Measurements from ENCODE around the gene CASTOR2.

CASTOR2 gene

DNA sequence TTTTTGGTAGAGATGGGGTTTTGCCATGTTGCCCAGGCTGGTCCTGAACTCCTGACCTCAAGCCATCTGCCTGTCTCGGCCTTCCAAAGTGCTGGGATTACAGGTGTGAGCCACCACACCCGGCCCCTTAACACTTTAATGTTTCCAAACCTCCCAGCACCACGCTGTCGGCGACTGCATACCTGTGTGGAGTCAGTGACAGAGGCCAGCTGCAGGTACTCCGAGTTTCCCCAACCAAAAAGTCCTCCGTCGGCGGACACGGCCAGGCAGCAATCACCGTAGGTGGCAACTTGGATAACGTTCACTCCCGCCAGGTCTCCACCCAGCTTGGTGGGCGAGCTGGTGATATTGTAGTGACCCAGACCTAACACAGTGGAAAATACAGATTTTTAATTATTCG is 93.9 kb downstream of the CASTOR2 start:
- Histone ChIP-seq H3K4me3 (IDR thresholded peaks at IDR 0.05; ENCODE audit: insufficient read depth, low read depth, low read length) (no peak overlapping the region), H2AFZ (ENCODE audit: low read depth) (no peak overlapping the region), H3K79me2 (ENCODE audit: insufficient read depth, low read depth) (no peaks in the 10 kb centered on the region), H4K20me1 (ENCODE audit: insufficient read depth) (no peaks in the 10 kb centered on the region), H3K4me1 (ENCODE audit: low read depth, poor library complexity, severe bottlenecking) (peaks cover 15% of the 10 kb centered on the region), H3K36me3 (ENCODE audit: insufficient read depth) (peaks cover 22% of the 10 kb centered on the region; the same call in 1 of the 2 replicates), H3K27me3 (ENCODE audit: insufficient read depth, low read depth) (no peaks in the 10 kb centered on the region), H3K27ac (no peak overlapping the region), H3K4me2 (no peak overlapping the region), H3K9ac (no peak overlapping the region)
- TF ChIP-seq, protein P1, sequence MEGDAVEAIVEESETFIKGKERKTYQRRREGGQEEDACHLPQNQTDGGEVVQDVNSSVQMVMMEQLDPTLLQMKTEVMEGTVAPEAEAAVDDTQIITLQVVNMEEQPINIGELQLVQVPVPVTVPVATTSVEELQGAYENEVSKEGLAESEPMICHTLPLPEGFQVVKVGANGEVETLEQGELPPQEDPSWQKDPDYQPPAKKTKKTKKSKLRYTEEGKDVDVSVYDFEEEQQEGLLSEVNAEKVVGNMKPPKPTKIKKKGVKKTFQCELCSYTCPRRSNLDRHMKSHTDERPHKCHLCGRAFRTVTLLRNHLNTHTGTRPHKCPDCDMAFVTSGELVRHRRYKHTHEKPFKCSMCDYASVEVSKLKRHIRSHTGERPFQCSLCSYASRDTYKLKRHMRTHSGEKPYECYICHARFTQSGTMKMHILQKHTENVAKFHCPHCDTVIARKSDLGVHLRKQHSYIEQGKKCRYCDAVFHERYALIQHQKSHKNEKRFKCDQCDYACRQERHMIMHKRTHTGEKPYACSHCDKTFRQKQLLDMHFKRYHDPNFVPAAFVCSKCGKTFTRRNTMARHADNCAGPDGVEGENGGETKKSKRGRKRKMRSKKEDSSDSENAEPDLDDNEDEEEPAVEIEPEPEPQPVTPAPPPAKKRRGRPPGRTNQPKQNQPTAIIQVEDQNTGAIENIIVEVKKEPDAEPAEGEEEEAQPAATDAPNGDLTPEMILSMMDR (conservative IDR thresholded peaks at IDR 0.05; ENCODE audit: low read depth, low read length): no peak

DNA sequence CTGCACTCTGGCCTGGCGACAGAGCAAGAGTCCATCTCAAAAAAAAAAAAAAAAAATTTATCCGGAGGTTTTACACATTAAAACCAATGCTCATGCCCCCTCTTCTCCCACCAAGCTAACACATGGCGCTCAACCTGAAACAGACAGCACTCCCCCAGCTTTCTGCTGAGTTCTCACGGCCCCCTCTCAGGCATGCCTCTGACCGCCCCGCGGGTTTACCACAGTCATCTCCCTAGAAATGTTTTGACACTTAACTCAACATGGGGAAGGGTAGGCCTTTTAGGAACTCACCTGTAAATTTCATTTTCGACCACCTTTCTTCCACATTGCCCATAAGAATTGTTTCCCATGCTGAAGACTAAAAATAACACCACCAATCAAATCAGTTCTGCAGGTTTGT is 99.8 kb downstream of the CASTOR2 start:
- TF ChIP-seq, protein P1 (conservative IDR thresholded peaks at IDR 0.05; ENCODE audit: low read depth, low read length): no peak
- no peak overlapping the region for H3K27ac ChIP-seq
- no peak overlapping the region for H3K9ac ChIP-seq
- H4K20me1 ChIP-seq (ENCODE audit: insufficient read depth): no peaks in the 10 kb centered on the region
- H2AFZ ChIP-seq (ENCODE audit: low read depth): no peak overlapping the region
- H3K79me2 ChIP-seq (ENCODE audit: insufficient read depth, low read depth): 0 out of 2 replicates have a peak, but pooled peaks cover 3% of the 10 kb centered on the region
- H3K4me1 ChIP-seq (ENCODE audit: low read depth, poor library complexity, severe bottlenecking): peaks cover 30% of the 10 kb centered on the region
- H3K4me3 ChIP-seq (IDR thresholded peaks at IDR 0.05; ENCODE audit: insufficient read depth, low read depth, low read length): no peak overlapping the region
- peaks cover 5% of the 10 kb centered on the region; the same call in 1 of the 2 replicates for H3K36me3 ChIP-seq (ENCODE audit: insufficient read depth)
- H3K27me3 ChIP-seq (ENCODE audit: insufficient read depth, low read depth): no peaks in the 10 kb centered on the region
- H3K4me2 ChIP-seq: no peak overlapping the region; the same call in 1 of the 2 replicates

DNA sequence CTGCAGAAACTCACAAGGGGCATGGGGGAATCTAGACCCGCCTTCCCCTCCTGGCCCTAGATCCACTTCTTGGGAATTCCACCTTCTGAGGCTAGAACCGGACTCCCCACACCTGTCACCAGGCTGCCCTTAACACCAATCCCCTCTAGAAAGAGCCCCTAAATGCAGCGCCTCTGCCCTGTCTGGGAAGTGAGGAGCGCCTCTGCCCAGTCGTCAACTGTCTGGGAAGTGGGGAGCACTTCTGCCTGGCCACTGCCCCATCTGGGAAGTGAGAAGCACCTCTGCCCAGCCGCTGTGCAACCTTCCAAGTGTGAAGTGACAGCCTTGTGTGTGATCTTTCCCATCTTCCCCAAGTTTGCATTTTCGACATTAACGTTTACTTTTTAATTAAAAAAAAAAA is 100.3 kb downstream of the CASTOR2 start:
- peaks cover 10% of the 10 kb centered on the region; the same call in 1 of the 2 replicates for H3K36me3 ChIP-seq (ENCODE audit: insufficient read depth)

GRCh38 chr7:75066521-75066920 is 102.0 kb downstream of the CASTOR2 start:
- Histone ChIP-seq H3K4me3 (IDR thresholded peaks at IDR 0.05; ENCODE audit: insufficient read depth, low read depth, low read length) (no peak overlapping the region), H3K9ac (no peak overlapping the region), H3K27me3 (ENCODE audit: insufficient read depth, low read depth) (no peaks in the 10 kb centered on the region), H3K36me3 (ENCODE audit: insufficient read depth) (peaks cover 8% of the 10 kb centered on the region; the same call in 1 of the 2 replicates), H4K20me1 (ENCODE audit: insufficient read depth) (no peaks in the 10 kb centered on the region), H3K4me1 (ENCODE audit: low read depth, poor library complexity, severe bottlenecking) (peaks cover 29% of the 10 kb centered on the region), H2AFZ (ENCODE audit: low read depth) (no peak overlapping the region), H3K4me2 (no peak overlapping the region), H3K27ac (no peak overlapping the region), H3K79me2 (ENCODE audit: insufficient read depth, low read depth) (peaks cover 10% of the 10 kb centered on the region; the same call in 1 of the 2 replicates)
- TF ChIP-seq, protein P1 (conservative IDR thresholded peaks at IDR 0.05; ENCODE audit: low read depth, low read length): no peak

More for the DNA sequence above, 100.3 kb downstream of the CASTOR2 start:
- H3K9ac ChIP-seq: no peak overlapping the region
- TF ChIP-seq, protein P1 (conservative IDR thresholded peaks at IDR 0.05; ENCODE audit: low read depth, low read length): no peak
- no peak overlapping the region for H3K4me3 ChIP-seq (IDR thresholded peaks at IDR 0.05; ENCODE audit: insufficient read depth, low read depth, low read length)
- peaks cover 7% of the 10 kb centered on the region; the same call in 1 of the 2 replicates for H3K79me2 ChIP-seq (ENCODE audit: insufficient read depth, low read depth)
- H3K27ac ChIP-seq: no peak overlapping the region
- no peaks in the 10 kb centered on the region for H4K20me1 ChIP-seq (ENCODE audit: insufficient read depth)
- H3K4me1 ChIP-seq (ENCODE audit: low read depth, poor library complexity, severe bottlenecking): peaks cover 30% of the 10 kb centered on the region
- H3K4me2 ChIP-seq: no peak overlapping the region; the same call in 1 of the 2 replicates
- no peaks in the 10 kb centered on the region for H3K27me3 ChIP-seq (ENCODE audit: insufficient read depth, low read depth)
- no peak overlapping the region for H2AFZ ChIP-seq (ENCODE audit: low read depth)
